HG02588 (cell line): Measurements from ENCODE around the gene DGCR8.

Experiments used
- ATAC-seq: cut with Tn5 transposase; IDR thresholded peaks from one replicate; pipeline ENCODE4 v1.9.1; 2021; ENCODE audit warnings: mild to moderate bottlenecking, moderate library complexity; ENCODE audit not compliant: unreplicated experiment

DGCR8 gene

DNA sequence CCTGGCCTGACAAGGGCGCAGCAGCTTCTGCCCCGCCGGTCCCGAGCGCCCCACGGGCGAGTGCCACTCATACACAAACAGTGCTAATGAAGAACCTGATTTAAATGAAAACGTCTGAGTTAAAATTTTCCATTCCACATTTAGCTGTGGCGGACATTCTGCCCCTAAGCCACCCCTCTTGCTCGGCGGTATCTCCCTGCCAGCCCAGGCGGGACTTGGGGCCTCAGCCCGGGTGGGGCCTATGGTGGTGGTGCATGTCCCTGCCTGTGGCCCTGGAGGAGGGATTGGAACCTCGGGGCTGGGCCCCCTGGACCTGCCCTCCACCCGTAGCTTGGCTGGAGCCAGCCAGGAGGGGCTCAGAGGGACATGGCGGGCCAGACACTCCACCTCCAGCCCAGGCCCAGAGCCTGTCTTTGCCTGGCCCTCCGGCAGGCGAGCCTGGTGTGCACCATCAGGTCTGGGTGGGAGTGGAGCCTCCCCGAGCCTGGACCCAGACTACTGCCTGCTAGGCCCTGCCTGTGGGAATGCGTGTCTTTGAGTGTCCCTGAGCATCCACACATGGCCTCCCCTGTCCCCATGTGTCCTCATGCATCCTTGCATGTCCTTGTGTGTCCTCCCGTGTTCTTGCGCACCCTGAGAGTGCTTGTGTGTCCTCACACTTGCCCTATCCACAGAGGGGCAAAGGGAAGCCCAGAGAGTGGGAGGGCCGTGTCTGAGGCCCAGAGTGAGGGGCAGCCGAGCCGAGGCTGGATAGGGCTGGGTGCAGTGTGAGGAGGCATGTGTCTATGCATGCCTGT lies 56.0 kb downstream of the DGCR8 start:
- no peak for ATAC-seq

- ATAC-seq: no peak
These were observed 56.5 kb downstream of the DGCR8 start for GRCh38 chr22:20136603-20136873.

DNA sequence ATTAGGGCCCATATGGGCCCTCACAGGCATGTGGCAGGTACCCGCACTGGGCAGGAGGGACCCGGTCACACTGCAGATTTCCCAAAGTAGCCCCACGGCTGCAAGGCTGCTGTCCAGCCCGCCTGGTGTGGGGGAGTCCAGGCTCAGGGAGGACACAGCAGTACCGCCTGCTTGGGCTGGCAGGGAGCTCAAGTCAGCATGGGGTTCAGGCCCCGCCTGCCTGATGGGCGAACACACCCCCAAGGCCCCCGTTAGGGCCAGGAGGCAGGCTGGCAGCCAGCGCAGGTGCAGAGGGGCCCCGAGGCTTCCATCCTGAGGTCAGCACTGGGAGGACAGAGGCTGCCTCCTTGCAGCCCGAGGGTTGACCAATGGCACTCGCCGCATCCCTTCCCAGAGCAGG lies 57.1 kb downstream of the DGCR8 start:
- ATAC-seq: no peak

GRCh38 chr22:20137671-20138416 lies 57.8 kb downstream of the DGCR8 start:
- ATAC-seq: no peak

GRCh38 chr22:20138417-20138738 lies 58.3 kb downstream of the DGCR8 start:
- no peak for ATAC-seq

GRCh38 chr22:20138868-20139267 lies 58.8 kb downstream of the DGCR8 start:
- no peak for ATAC-seq

DNA sequence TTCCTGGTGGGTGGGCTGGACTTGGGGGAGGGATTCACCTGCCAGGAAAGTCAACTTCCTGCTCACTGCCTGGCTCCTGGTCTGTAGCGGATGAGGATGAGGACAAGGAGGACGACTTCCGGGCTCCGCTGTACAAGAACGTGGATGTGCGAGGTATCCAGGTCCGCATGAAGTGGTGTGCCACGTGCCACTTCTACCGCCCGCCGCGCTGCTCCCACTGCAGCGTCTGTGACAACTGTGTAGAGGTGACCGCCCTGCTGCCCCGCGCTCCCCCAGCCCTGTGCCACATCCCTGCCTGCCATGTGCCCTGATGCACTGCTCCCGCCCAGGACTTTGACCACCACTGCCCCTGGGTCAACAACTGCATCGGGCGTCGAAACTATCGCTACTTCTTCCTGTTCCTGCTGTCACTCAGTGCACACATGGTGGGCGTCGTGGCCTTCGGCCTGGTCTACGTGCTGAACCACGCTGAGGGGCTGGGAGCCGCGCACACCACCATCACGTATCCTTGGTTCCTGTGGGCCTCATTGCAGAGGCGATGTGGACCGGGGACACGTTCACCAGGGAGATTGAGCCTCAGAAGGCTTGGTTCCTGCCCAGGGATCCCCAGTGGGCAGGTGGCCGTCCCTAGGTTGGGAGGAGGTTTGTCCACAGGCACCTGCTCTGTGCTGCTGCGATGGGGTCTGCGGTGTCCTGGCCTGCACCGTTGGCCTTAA lies 59.5 kb downstream of the DGCR8 start:
- no peak for ATAC-seq

- ATAC-seq: no peak
These were observed 60.0 kb downstream of the DGCR8 start for GRCh38 chr22:20140107-20140445.

GRCh38 chr22:20140521-20140964 lies 60.5 kb downstream of the DGCR8 start:
- no peak for ATAC-seq

- no peak for ATAC-seq
These were observed 61.4 kb downstream of the DGCR8 start for GRCh38 chr22:20141186-20142077.

DNA sequence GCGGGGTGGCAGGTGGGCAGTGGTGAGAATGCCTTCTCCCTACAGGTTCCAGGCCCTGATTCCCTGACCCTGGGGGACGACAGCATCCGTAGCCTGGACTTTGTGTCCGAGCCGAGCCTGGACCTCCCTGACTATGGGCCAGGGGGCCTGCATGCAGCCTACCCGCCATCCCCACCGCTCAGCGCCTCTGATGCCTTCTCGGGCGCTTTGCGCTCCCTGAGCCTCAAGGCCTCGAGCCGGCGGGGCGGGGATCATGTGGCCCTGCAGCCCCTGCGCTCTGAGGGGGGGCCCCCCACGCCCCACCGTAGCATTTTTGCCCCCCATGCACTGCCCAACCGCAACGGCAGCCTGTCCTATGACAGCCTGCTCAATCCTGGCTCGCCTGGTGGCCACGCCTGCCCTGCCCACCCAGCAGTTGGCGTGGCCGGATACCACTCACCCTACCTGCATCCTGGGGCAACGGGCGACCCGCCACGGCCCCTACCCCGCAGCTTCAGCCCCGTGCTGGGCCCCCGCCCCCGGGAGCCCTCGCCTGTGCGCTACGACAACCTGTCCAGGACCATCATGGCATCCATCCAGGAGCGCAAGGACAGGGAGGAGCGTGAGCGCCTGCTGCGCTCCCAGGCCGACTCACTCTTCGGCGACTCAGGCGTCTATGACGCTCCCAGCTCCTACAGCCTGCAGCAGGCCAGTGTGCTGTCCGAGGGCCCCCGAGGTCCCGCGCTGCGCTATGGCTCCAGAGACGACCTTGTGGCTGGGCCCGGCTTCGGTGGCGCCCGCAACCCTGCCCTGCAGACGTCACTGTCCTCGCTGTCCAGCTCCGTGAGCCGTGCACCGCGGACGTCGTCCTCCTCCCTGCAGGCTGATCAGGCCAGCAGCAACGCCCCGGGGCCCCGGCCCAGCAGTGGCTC lies 62.9 kb downstream of the DGCR8 start:
- no peak for ATAC-seq

DNA sequence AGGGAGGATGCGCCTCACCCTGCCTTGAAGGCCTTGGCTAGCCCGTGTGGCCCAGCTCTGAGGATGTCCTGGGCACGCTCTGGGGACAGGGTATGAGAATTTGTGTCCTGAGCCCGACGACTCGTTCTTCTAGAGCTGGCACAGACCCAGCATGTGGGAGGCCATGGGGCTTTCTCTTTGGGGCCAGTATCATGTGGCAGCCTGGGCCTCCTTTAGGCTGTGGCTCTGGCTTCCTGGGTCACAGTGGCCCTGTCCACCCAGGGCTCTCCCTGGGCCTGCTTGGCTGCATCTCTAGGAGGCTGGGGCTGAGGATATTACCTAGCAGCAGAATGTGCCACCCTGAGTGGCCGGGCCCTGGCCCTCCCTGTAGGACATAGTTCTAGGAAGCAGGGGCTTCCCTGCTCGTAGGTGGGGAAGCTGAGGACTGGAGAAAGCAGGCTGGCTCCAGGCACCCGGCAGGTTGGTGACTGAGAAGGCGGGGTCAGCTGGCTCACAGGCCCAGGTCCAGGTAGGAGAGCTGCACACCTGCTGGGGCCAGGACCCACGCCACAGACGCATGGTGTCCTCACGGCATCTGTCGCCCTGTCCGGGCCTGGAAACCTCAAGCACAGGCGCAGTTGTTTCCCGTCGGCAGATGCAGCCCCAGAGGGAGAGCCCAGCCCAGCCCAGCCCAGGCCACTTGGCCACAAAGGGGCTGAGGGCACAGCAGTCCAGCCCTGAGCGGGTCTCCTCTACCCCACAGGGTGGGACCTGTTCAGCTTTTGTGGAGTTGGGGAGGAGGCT lies 64.0 kb downstream of the DGCR8 start:
- no peak for ATAC-seq

- ATAC-seq: no peak
These were observed 65.3 kb downstream of the DGCR8 start for GRCh38 chr22:20145206-20145831.

- no peak for ATAC-seq
These were observed 65.8 kb downstream of the DGCR8 start for GRCh38 chr22:20145832-20146223.

DNA sequence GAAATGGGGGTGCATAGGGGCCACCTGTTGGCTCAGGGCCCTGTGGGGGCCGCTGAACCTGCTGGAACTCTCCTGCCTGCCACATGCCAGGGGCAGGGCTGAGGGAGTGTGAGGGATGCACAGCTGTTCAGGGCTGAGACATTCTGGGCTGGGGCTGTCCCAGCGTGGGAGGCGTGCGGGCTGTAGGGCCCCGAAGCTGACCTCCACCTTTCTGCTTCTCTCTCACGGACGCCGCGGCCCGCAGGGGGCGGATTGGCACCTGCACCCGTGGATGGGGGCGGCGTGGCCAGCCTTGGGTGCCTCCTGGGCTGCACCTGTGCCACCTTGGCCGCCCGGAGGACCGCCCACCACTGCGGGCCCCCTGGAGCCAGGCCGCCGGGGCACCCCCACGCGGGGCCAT lies 66.7 kb downstream of the DGCR8 start:
- ATAC-seq: no peak

DNA sequence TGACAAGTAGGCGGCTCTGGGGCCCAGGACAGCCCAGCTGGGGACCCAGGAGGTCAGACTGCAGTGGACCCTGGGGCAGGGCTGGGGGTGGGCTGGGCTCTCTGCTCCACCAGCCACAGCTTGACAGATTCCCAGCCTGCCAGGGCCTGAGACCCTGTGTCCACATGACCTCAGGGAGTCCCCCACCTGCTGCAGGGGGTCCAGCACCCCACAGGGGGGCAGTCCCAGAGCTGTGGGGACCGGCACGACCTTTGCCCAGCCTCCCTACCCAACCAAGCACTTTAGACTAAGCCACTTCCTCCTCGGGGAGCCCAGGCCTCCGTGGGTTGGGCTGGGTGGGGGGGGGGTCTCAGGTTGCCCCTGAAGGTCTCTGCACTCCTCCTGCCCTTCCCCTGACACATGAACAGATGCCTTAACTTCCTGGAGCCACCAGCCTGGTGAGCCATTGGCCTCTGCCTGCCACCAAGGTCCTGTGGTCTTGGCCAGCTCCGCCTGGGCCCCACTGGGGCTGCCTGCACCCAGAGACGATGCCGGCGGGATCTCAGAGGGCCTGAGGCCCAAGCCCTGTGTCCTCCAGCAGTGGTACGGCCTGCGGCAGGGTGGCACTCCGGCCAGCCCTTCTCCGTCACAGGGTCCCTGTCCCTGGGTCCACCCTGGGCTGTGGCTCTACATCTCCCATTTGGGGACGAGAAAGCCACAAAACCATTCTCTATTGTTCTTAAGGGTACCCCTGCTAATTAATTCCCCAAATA lies 67.4 kb downstream of the DGCR8 start:
- no peak for ATAC-seq

GRCh38 chr22:20148414-20148813 lies 68.4 kb downstream of the DGCR8 start:
- ATAC-seq: no peak
